HepG2 (cell line): ENCODE data around the gene ZNF302. TPM values are rescaled to one million over a fixed set of nuclear protein-coding genes. Genes with fewer than 3 reads are reported as not detected.

Source experiments
- ATM ChIP-seq: fragments of 450-650 bp; IDR thresholded peaks from 2 replicates; pipeline ENCODE4 v1.7.1; 2017; ENCODE audit warnings: mild to moderate bottlenecking, borderline replicate concordance
- GABPB1 ChIP-seq: IDR thresholded peaks from 2 replicates; pipeline ENCODE4 v1.6.1; 2016; ENCODE audit warnings: mild to moderate bottlenecking, missing genetic modification reagents, moderate library complexity, missing compliant biosample characterization
- HDAC6 ChIP-seq: fragments of 200-600 bp; sonication (generic); IDR thresholded peaks from 2 replicates; pipeline ENCODE4 v1.7.0; 2017; ENCODE audit warnings: mild to moderate bottlenecking, antibody characterized with exemption, low read length, low read depth
- KDM5A ChIP-seq: fragments of 200-600 bp; sonication (generic); IDR thresholded peaks from 2 replicates; pipeline ENCODE4 v1.7.0; 2018; ENCODE audit warnings: antibody characterized with exemption, mild to moderate bottlenecking, low read length, borderline replicate concordance
- KMT2B ChIP-seq: IDR thresholded peaks from 2 replicates; pipeline ENCODE4 v1.6.1; 2016; ENCODE audit warnings: missing genetic modification reagents, missing compliant biosample characterization
- MAF1 ChIP-seq: sonication (generic); formaldehyde crosslinking; IDR thresholded peaks from 2 replicates; pipeline ENCODE4 v1.5.0; 2020; ENCODE audit warnings: missing genetic modification reagents, borderline replicate concordance
- MEIS2 ChIP-seq: sonication (generic); formaldehyde crosslinking; IDR thresholded peaks from 2 replicates; pipeline ENCODE4 v1.9.0; 2021; ENCODE audit warnings: mild to moderate bottlenecking, missing genetic modification reagents
- SSRP1 ChIP-seq: IDR thresholded peaks from 2 replicates; pipeline ENCODE4 v1.6.1; 2016; ENCODE audit warnings: control low read depth
- TAF1 ChIP-seq: sonication (generic); formaldehyde crosslinking; IDR thresholded peaks from 2 replicates; pipeline ENCODE4 v1.4.0; 2020; ENCODE audit warnings: missing genetic modification reagents
- TRIM24 ChIP-seq: sonication (generic); formaldehyde crosslinking; IDR thresholded peaks from 2 replicates; pipeline ENCODE4 v1.8.0; 2022; ENCODE audit warnings: mild to moderate bottlenecking, missing genetic modification reagents
- U2AF1 ChIP-seq: fragments of 200-400 bp; formaldehyde crosslinking; optimal IDR thresholded peaks from 2 replicates; pipeline ENCODE3; 2017; ENCODE audit warnings: mild to moderate bottlenecking, low read depth, low read length
- WIZ ChIP-seq: sonication (generic); formaldehyde crosslinking; IDR thresholded peaks from 2 replicates; pipeline ENCODE4 v1.5.1; 2020; ENCODE audit warnings: mild to moderate bottlenecking, missing genetic modification reagents
- ZNF296 ChIP-seq: sonication (generic); formaldehyde crosslinking; conservative IDR thresholded peaks from 2 replicates; pipeline ENCODE4 v1.5.0; 2020; ENCODE audit warnings: mild to moderate bottlenecking, missing genetic modification reagents
- ZNF543 ChIP-seq: sonication (generic); formaldehyde crosslinking; IDR thresholded peaks from 2 replicates; pipeline ENCODE4 v1.4.0; 2020; ENCODE audit warnings: mild to moderate bottlenecking, missing genetic modification reagents
- ZNF577 ChIP-seq: sonication (generic); formaldehyde crosslinking; IDR thresholded peaks from 2 replicates; pipeline ENCODE4 v1.4.0; 2020; ENCODE audit warnings: mild to moderate bottlenecking, low read depth, missing genetic modification reagents, borderline replicate concordance
- ZNF629 ChIP-seq: sonication (generic); formaldehyde crosslinking; conservative IDR thresholded peaks from 2 replicates; pipeline ENCODE4 v1.5.0; 2020; ENCODE audit warnings: missing genetic modification reagents
- ZNF775 ChIP-seq: sonication (generic); formaldehyde crosslinking; IDR thresholded peaks from 2 replicates; pipeline ENCODE4 v1.4.0; 2020; ENCODE audit warnings: missing genetic modification reagents, mild to moderate bottlenecking, moderate library complexity, borderline replicate concordance
- ZNF879 ChIP-seq: sonication (generic); formaldehyde crosslinking; IDR thresholded peaks from 2 replicates; pipeline ENCODE4 v1.8.1; 2023; ENCODE audit warnings: missing genetic modification reagents
- ZSCAN20 ChIP-seq: sonication (generic); formaldehyde crosslinking; IDR thresholded peaks from 2 replicates; pipeline ENCODE4 v1.4.0; 2020; ENCODE audit warnings: missing genetic modification reagents, mild to moderate bottlenecking, borderline replicate concordance
- polyA plus RNA-seq, 8 experiments: library from polyadenylated mRNA; depleted of rRNA in 3 of 8; stranded (reverse) in 7 of 8; unstranded in 1 of 8; fragments of >200 nt; fragmentation: Illumina TruSeq in 4 of 8; extraction: Trizol in 4 of 8; gene quantifications; 2 replicates each; pipeline versions ENCODE4 v1.2.1 to v1.2.3, GENCODE V29; 2011 to 2016; ENCODE audit warnings: low read depth in 4 of 8, missing spikeins in 1 of 8, mixed read lengths in 1 of 8; ENCODE audit not compliant: insufficient read depth in 1 of 8
- total RNA-seq, 5 experiments: library from RNA; depleted of rRNA; stranded (reverse); fragments of >200 nt; fragmentation: Illumina TruSeq; extraction: Trizol; gene quantifications; 2 replicates each; pipeline ENCODE4 v1.2.3, GENCODE V29; 2016; ENCODE audit warnings: low read depth in 1 of 5
- TF ChIP-seq, protein P1 (sequence below): sonication (generic); formaldehyde crosslinking; IDR thresholded peaks from 2 replicates; pipeline ENCODE4 v1.4.0; 2020; ENCODE audit warnings: missing genetic modification reagents
- TF ChIP-seq, protein P2 (sequence below): sonication (generic); formaldehyde crosslinking; IDR thresholded peaks from 2 replicates; pipeline ENCODE4 v1.5.0; 2020; ENCODE audit warnings: missing genetic modification reagents
- TF ChIP-seq, protein P3 (sequence below): sonication (generic); formaldehyde crosslinking; IDR thresholded peaks from 2 replicates; pipeline ENCODE4 v1.4.0; 2020; ENCODE audit warnings: mild to moderate bottlenecking, missing genetic modification reagents
- TF ChIP-seq, protein P4 (sequence below), 2 experiments: fragments of 450-650 bp in 1 of 2; sonication (generic) in 1 of 2; formaldehyde crosslinking; IDR thresholded peaks; 2 replicates each; pipeline versions ENCODE4 v1.5.0 to v1.8.0; 2020 to 2022; ENCODE audit warnings: mild to moderate bottlenecking in 1 of 2, missing genetic modification reagents in 1 of 2
- TF ChIP-seq, protein P5 (sequence below): sonication (generic); formaldehyde crosslinking; IDR thresholded peaks from 2 replicates; pipeline ENCODE4 v1.4.0; 2020; ENCODE audit warnings: mild to moderate bottlenecking, missing genetic modification reagents

The ZNF302 gene
- total and polyA plus RNA-seq, 2 of the 13 experiments (the other 11 are each of a cell fraction or from before 2014, with no cell fraction given) = not detected

DNA sequence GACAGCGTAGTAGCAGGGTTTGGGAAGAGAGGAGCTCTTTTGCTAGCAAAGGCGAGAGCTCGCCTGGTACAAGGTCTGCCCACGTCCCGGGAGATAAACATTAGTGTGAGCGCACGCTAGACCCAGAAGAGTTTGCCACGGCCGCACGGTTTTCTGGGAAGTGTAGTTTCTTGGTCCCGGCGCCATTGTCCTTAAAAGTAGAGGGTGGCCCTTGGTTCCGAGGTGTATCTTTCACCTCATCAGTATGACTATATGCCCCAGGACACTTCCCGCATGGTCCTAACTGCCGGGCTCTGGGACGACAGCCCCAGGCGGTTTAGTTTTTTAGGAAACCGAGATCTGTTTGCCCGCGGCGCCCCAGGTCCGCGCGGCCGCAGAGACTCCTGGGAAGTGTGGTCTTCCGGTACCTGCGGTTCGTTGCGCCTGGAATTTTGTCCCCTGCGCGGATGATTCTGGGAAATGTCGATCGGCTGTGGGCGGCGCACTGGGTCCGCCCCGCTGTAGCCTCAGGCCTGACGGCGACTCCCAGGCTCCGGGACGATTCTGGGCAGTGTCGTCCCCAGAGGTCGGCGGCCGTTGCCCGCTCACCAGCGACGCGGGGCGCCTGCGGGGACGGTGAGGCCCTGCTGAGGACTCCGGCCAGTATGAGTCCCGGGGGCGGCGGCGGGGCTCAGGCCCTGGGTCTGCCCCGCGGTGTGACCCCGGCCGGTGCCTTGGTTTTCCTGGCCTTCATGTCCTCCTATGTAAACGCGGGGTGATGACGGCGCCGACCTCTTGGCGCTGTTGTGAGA lies 56.5 kb downstream of the ZNF302 start, which contains the start of gene ZNF181 (continued):
- 0 out of 2 replicates have a peak, but pooled peaks have one; percentile 66 for TF ChIP-seq ZNF543
- peak; percentile 24; the same call in 1 of the 2 replicates for TF ChIP-seq ZNF296
- TF ChIP-seq ZSCAN20 (CRISPR knock-in tag) = no peak
- TF ChIP-seq, protein P1, sequence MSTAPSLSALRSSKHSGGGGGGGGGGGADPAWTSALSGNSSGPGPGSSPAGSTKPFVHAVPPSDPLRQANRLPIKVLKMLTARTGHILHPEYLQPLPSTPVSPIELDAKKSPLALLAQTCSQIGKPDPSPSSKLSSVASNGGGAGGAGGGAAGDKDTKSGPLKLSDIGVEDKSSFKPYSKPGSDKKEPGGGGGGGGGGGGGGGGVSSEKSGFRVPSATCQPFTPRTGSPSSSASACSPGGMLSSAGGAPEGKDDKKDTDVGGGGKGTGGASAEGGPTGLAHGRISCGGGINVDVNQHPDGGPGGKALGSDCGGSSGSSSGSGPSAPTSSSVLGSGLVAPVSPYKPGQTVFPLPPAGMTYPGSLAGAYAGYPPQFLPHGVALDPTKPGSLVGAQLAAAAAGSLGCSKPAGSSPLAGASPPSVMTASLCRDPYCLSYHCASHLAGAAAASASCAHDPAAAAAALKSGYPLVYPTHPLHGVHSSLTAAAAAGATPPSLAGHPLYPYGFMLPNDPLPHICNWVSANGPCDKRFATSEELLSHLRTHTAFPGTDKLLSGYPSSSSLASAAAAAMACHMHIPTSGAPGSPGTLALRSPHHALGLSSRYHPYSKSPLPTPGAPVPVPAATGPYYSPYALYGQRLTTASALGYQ = no peak; the same call in 1 of the 2 replicates
- TF ChIP-seq SSRP1 (CRISPR knock-in tag) = no peak
- TF ChIP-seq TRIM24 = no peak
- TF ChIP-seq MEIS2 = peak; percentile 7; the same call in 1 of the 2 replicates
- TF ChIP-seq ZNF775 (CRISPR knock-in tag) = no peak
- TF ChIP-seq WIZ = peak; percentile 75; the same call in 1 of the 2 replicates
- TF ChIP-seq U2AF1 = peak; percentile 45
- peak; percentile 70; the same call in 1 of the 2 replicates for TF ChIP-seq KDM5A
- TF ChIP-seq ZNF577 = no peak
- no peak for TF ChIP-seq HDAC6
- TF ChIP-seq ATM = no peak
- TF ChIP-seq ZNF879 (CRISPR knock-in tag) = no peak
- peak; percentile 76; the same call in 1 of the 2 replicates for TF ChIP-seq KMT2B
- TF ChIP-seq, protein P2, sequence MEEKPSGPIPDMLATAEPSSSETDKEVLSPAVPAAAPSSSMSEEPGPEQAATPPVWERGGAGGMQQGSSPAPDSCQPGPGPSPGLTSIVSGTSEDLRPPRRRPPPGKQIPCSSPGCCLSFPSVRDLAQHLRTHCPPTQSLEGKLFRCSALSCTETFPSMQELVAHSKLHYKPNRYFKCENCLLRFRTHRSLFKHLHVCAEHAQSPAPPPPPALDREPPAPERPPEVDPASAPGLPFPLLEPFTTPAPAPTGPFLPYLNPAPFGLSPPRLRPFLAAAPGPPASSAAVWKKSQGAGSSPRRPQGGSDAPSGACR = no peak
- TF ChIP-seq ZNF629 (CRISPR knock-in tag) = 0 out of 2 replicates have a peak, but pooled peaks have one; percentile 34
- peak; percentile 86 for TF ChIP-seq TAF1 (CRISPR knock-in tag)
- no peak for TF ChIP-seq MAF1
- peak; percentile 98 for TF ChIP-seq GABPB1 (CRISPR knock-in tag)
- TF ChIP-seq, protein P3, sequence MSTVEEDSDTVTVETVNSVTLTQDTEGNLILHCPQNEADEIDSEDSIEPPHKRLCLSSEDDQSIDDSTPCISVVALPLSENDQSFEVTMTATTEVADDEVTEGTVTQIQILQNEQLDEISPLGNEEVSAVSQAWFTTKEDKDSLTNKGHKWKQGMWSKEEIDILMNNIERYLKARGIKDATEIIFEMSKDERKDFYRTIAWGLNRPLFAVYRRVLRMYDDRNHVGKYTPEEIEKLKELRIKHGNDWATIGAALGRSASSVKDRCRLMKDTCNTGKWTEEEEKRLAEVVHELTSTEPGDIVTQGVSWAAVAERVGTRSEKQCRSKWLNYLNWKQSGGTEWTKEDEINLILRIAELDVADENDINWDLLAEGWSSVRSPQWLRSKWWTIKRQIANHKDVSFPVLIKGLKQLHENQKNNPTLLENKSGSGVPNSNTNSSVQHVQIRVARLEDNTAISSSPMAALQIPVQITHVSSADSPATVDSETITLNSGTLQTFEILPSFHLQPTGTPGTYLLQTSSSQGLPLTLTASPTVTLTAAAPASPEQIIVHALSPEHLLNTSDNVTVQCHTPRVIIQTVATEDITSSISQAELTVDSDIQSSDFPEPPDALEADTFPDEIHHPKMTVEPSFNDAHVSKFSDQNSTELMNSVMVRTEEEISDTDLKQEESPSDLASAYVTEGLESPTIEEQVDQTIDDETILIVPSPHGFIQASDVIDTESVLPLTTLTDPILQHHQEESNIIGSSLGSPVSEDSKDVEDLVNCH = no peak
- TF ChIP-seq, protein P4, sequence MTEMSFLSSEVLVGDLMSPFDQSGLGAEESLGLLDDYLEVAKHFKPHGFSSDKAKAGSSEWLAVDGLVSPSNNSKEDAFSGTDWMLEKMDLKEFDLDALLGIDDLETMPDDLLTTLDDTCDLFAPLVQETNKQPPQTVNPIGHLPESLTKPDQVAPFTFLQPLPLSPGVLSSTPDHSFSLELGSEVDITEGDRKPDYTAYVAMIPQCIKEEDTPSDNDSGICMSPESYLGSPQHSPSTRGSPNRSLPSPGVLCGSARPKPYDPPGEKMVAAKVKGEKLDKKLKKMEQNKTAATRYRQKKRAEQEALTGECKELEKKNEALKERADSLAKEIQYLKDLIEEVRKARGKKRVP (CRISPR knock-in tag; IDR thresholded peaks at IDR 0.05) = peak in 1 of 2 experiments; percentile 24; a peak in 1 of 4 replicates
- TF ChIP-seq, protein P5, sequence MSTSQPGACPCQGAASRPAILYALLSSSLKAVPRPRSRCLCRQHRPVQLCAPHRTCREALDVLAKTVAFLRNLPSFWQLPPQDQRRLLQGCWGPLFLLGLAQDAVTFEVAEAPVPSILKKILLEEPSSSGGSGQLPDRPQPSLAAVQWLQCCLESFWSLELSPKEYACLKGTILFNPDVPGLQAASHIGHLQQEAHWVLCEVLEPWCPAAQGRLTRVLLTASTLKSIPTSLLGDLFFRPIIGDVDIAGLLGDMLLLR (CRISPR knock-in tag) = peak; percentile 63; the same call in 1 of the 2 replicates
